Endothelial cell (in vitro differentiated cells): Measurements from ENCODE around the gene HSPA12A. TPM values are rescaled to one million over a fixed set of nuclear protein-coding genes. Genes with fewer than 3 reads are reported as not detected.

Experiments
- DNase-seq: peaks from one replicate; pipeline ENCODE4 v3.0.0; 2021; ENCODE audit warnings: low spot score
- H3K27ac Mint-ChIP-seq: one replicate; pipeline ENCODE4 v1.8.0; 2021; ENCODE audit warnings: mixed read lengths, inconsistent platforms; ENCODE audit not compliant: unreplicated experiment
- H3K27me3 Mint-ChIP-seq: one replicate; pipeline ENCODE4 v1.8.0; 2021; ENCODE audit warnings: mild to moderate bottlenecking, moderate library complexity, mixed read lengths, inconsistent platforms; ENCODE audit not compliant: unreplicated experiment
- H3K36me3 Mint-ChIP-seq: one replicate; pipeline ENCODE4 v1.8.0; 2021; ENCODE audit warnings: mild to moderate bottlenecking, low read depth, mixed read lengths, inconsistent platforms; ENCODE audit not compliant: unreplicated experiment
- H3K4me1 Mint-ChIP-seq: one replicate; pipeline ENCODE4 v1.8.0; 2021; ENCODE audit warnings: mild to moderate bottlenecking, mixed read lengths, inconsistent platforms; ENCODE audit not compliant: unreplicated experiment
- H3K4me3 Mint-ChIP-seq: one replicate; pipeline ENCODE4 v1.8.0; 2021; ENCODE audit warnings: mild to moderate bottlenecking, mixed read lengths, inconsistent platforms; ENCODE audit not compliant: unreplicated experiment
- H3K9me3 Mint-ChIP-seq: one replicate; pipeline ENCODE4 v1.8.0; 2021; ENCODE audit warnings: mixed read lengths, inconsistent platforms; ENCODE audit not compliant: unreplicated experiment
- CTCF ChIP-seq: fragments of 200-600 bp; sonication (generic); IDR thresholded peaks from one replicate; pipeline ENCODE4 v1.5.0; 2021; ENCODE audit warnings: antibody characterized with exemption; ENCODE audit not compliant: unreplicated experiment
- total RNA-seq: library from RNA; stranded (reverse); fragmentation: NEBNext Ultra II Directional; extraction: Animal tissue kit (Norgen Biotek cat#: 25700); gene quantifications from one replicate; pipeline ENCODE4 v1.2.1, GENCODE V29; 2021; ENCODE audit not compliant: unreplicated experiment

The HSPA12A gene
- total RNA-seq, 1 donor from 2014 or later, result 2.8 TPM

GRCh38 chr10:116664631-116665030 lies 77.7 kb downstream of the HSPA12A start:
- DNase-seq, result no peak
- no peaks in the 10 kb centered on the region for H3K9me3 Mint-ChIP-seq
- no peak overlapping the region for H3K4me3 Mint-ChIP-seq
- peaks cover 6% of the 10 kb centered on the region for H3K36me3 Mint-ChIP-seq
- H3K27ac Mint-ChIP-seq, result no peak overlapping the region
- TF ChIP-seq CTCF, result no peak
- no peaks in the 10 kb centered on the region for H3K27me3 Mint-ChIP-seq
- peaks cover 9% of the 10 kb centered on the region for H3K4me1 Mint-ChIP-seq

- Mint-ChIP-seq H3K4me1 (peaks cover 3% of the 10 kb centered on the region), H3K9me3 (no peaks in the 10 kb centered on the region), H3K4me3 (no peak overlapping the region), H3K27me3 (no peaks in the 10 kb centered on the region), H3K36me3 (peaks cover 6% of the 10 kb centered on the region), H3K27ac (no peak overlapping the region)
- TF ChIP-seq CTCF, result no peak
- DNase-seq, result no peak
These were observed 79.0 kb downstream of the HSPA12A start for GRCh38 chr10:116663342-116663741.

- Mint-ChIP-seq H3K36me3 (no peaks in the 10 kb centered on the region), H3K4me1 (peaks cover 3% of the 10 kb centered on the region), H3K9me3 (no peaks in the 10 kb centered on the region), H3K27ac (no peak overlapping the region), H3K27me3 (no peaks in the 10 kb centered on the region), H3K4me3 (no peak overlapping the region)
- no peak for DNase-seq
- TF ChIP-seq CTCF, result no peak
These were observed 81.5 kb downstream of the HSPA12A start for GRCh38 chr10:116660860-116661259.

GRCh38 chr10:116659049-116659670 lies 83.2 kb downstream of the HSPA12A start:
- Mint-ChIP-seq H3K36me3 (no peaks in the 10 kb centered on the region), H3K4me1 (peaks cover 3% of the 10 kb centered on the region), H3K9me3 (no peaks in the 10 kb centered on the region), H3K4me3 (no peak overlapping the region), H3K27ac (no peak overlapping the region), H3K27me3 (no peaks in the 10 kb centered on the region)
- no peak for TF ChIP-seq CTCF
- no peak for DNase-seq

- H3K9me3 Mint-ChIP-seq, result no peaks in the 10 kb centered on the region
- peaks cover 3% of the 10 kb centered on the region for H3K4me1 Mint-ChIP-seq
- no peaks in the 10 kb centered on the region for H3K36me3 Mint-ChIP-seq
- no peak for DNase-seq
- no peaks in the 10 kb centered on the region for H3K27me3 Mint-ChIP-seq
- H3K4me3 Mint-ChIP-seq, result no peak overlapping the region
- no peak for TF ChIP-seq CTCF
- H3K27ac Mint-ChIP-seq, result no peak overlapping the region
These were observed 84.4 kb downstream of the HSPA12A start for GRCh38 chr10:116657863-116658551.
